Thoracic aorta (tissue), 2 donors: ENCODE measurements around the gene UBE2B. TPM values are rescaled to one million over a fixed set of nuclear protein-coding genes. Genes with fewer than 3 reads are reported as not detected.

ENCODE experiments used
- ATAC-seq: fragments of 150-250 bp; one replicate; pipeline ENCODE4 v1.8.0; 2017; ENCODE audit warnings: low read depth; ENCODE audit not compliant: insufficient number of reproducible peaks, low FRiP score
- DNase-seq: peaks from one replicate; pipeline ENCODE4 v3.0.0-alpha.2; 2020; ENCODE audit warnings: low spot score
- H3K27ac ChIP-seq, 2 donors: fragments of 200-600 bp; sonication (generic); 1 replicate in 1 of 2; 2 replicates in 1 of 2; pipeline ENCODE4 v1.5.1; 2016; ENCODE audit warnings: mild to moderate bottlenecking in 2 of 2, moderate library complexity in 2 of 2
- H3K27me3 ChIP-seq: fragments of 200-600 bp; sonication (generic); replicated peaks from 2 replicates; pipeline ENCODE4 v1.6.0; 2016; ENCODE audit warnings: mild to moderate bottlenecking; ENCODE audit not compliant: insufficient read depth
- H3K36me3 ChIP-seq: fragments of 200-600 bp; sonication (generic); one replicate; pipeline ENCODE4 v1.5.1; 2016
- H3K4me1 ChIP-seq, 2 donors: fragments of 200-600 bp; sonication (generic); 1 replicate in 1 of 2; 2 replicates in 1 of 2; pipeline versions ENCODE4 v1.5.1 to v1.6.0; 2016; ENCODE audit warnings: low read depth in 2 of 2, mild to moderate bottlenecking in 1 of 2; ENCODE audit not compliant: control insufficient read depth in 1 of 2
- H3K4me3 ChIP-seq: fragments of 200-600 bp; sonication (generic); 2 replicates; pipeline ENCODE4 v1.5.1; 2016; ENCODE audit warnings: mild to moderate bottlenecking
- H3K9me3 ChIP-seq: fragments of 200-600 bp; sonication (generic); 2 replicates; pipeline ENCODE4 v1.5.1; 2016
- total RNA-seq, 2 donors: library from RNA; depleted of rRNA; stranded (reverse); fragments of >200 nt; gene quantifications; one replicate each; pipeline versions ENCODE4 v1.1.0 to v1.2.3, GENCODE V29; 2016
- TF ChIP-seq, protein P1 (sequence below): fragments of 200-600 bp; sonication (generic); IDR thresholded peaks from one replicate; pipeline ENCODE4 v1.5.1; 2019; ENCODE audit warnings: antibody characterized with exemption

UBE2B gene
- total RNA-seq, 2 donors from 2014 or later, result 21.1 to 82.1 TPM

DNA sequence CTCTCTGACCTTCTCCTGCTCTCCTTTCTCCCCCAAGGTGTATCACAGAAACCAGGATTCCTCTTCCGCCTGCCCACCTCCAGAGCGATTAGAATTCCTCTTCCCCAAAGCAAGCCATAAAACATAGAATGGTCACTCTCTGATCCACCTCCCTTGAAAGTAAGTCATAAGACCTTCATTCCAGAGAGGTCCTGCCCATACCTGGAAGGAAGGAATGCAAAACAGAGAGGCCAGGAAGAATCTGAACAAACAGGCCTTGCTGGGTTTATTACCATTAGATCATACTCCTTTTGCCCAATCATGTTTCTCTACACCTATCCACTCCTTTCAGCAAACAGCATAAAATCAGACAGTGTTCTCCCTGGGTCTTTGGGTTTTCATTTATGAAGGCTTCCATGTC lies 25.4 kb upstream of the UBE2B start:
- TF ChIP-seq, protein P1, sequence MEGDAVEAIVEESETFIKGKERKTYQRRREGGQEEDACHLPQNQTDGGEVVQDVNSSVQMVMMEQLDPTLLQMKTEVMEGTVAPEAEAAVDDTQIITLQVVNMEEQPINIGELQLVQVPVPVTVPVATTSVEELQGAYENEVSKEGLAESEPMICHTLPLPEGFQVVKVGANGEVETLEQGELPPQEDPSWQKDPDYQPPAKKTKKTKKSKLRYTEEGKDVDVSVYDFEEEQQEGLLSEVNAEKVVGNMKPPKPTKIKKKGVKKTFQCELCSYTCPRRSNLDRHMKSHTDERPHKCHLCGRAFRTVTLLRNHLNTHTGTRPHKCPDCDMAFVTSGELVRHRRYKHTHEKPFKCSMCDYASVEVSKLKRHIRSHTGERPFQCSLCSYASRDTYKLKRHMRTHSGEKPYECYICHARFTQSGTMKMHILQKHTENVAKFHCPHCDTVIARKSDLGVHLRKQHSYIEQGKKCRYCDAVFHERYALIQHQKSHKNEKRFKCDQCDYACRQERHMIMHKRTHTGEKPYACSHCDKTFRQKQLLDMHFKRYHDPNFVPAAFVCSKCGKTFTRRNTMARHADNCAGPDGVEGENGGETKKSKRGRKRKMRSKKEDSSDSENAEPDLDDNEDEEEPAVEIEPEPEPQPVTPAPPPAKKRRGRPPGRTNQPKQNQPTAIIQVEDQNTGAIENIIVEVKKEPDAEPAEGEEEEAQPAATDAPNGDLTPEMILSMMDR, result no peak
- Histone ChIP-seq H3K4me3 (no peak overlapping the region), H3K4me1 (no peaks in the 10 kb centered on the region), H3K9me3 (no peaks in the 10 kb centered on the region), H3K27me3 (no peaks in the 10 kb centered on the region), H3K27ac (no peak overlapping the region), H3K36me3 (no peaks in the 10 kb centered on the region)
- ATAC-seq (no peak), DNase-seq (no peak)

DNA sequence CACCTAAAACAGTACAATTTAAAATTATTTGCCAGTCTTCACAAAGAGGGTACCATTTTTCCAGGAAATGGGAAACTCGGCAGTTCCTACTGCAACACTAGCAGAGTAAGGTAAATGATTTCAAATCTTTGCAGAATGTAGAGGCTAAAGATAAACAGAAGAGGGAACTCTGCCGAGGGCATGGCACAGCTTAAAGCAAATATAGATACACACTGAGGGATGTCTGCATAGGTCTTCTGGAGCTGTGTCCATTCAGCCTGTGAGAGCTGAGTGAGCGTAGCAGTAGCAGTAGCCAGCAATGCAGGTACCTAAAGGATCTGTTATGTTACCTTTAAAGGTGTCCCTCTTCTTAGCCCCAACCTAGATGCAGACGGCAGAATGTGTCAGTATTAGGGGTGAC lies 21.9 kb upstream of the UBE2B start:
- ATAC-seq, result no peak

DNA sequence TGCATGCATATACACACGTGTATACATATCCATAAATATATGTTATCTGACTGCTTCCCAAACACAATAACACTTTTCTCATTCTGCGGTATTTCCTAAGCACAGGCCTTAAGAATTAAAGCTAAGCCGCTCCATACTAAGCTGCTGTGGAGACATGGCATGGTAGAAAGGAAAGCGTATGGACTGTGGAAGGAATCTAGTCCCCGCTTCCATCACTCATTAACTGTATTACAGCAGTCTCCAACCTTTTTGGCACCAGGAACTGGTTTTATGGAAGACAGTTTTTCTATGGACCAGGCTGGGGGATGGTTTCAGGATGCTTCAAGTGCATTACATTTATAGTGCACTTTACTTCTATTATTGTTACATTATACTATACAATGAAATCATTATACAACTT lies 15.7 kb upstream of the UBE2B start:
- H3K4me1 ChIP-seq, result no peaks in the 10 kb centered on the region
- H3K27me3 ChIP-seq, result no peaks in the 10 kb centered on the region
- H3K9me3 ChIP-seq, result no peaks in the 10 kb centered on the region
- no peak overlapping the region for H3K4me3 ChIP-seq
- H3K27ac ChIP-seq, result no peak overlapping the region
- peaks cover 2% of the 10 kb centered on the region for H3K36me3 ChIP-seq
- DNase-seq, result no peak
- TF ChIP-seq, protein P1, result no peak
- no peak for ATAC-seq

More for the DNA sequence above, 21.9 kb upstream of the UBE2B start:
- no peaks in the 10 kb centered on the region for H3K27me3 ChIP-seq
- DNase-seq, result no peak
- no peaks in the 10 kb centered on the region for H3K36me3 ChIP-seq
- H3K27ac ChIP-seq, result no peak overlapping the region
- no peaks in the 10 kb centered on the region for H3K9me3 ChIP-seq
- no peak overlapping the region for H3K4me3 ChIP-seq
- no peaks in the 10 kb centered on the region for H3K4me1 ChIP-seq
- TF ChIP-seq, protein P1, result no peak

DNA sequence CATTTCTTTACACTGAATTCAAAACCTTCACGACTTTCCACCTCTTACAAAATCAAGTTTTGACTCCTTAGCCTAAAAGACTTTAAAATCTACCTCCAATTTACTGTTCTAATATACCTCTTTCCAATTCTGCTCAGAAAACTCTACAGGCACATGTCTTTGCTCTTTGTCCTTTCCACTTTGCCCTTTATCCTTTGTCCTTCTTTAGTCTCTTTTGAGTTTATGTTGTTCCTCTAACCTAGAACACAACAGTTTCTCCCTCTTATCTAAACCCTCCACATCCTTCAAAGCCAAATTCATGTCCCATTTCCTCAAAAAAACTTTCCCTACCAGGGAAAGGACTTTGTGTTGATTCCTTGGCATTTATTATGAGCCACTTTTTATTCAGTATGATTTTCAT lies 5.8 kb upstream of the UBE2B start:
- DNase-seq (no peak), ATAC-seq (no peak)

DNA sequence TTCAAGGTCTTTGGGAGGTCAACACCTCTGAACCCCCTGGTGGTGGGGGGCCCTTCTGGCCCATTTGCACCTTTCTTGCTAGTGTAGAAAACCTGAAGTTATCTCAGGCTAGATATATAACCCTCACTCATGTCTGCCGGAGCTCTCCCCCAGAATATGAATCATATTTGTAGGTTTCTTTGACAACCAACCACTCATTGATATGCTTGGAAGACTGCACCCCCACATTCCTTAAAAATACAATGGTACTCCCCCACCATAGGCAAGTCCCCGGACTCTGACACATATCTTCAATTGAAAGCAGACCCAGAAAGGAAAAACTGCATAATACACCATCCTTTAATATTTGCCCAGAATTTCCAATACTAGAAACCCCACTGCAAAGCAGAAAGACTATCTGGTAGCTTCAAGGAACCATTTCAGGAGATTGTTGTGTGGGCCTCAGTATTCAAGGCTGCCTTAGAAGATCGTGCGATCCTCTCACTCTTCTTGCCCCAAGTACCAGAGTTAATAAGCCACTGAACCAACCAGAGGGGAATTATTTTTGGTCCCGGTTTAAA lies 978 bp upstream of the UBE2B start:
- TF ChIP-seq, protein P1, result no peak
- H3K4me3 ChIP-seq, result peak overlapping the region; percentile 96
- H3K4me1 ChIP-seq, result peaks cover 26 to 40% of the 10 kb centered on the region in 2 donors
- H3K27ac ChIP-seq, result peak overlapping the region; percentile 98 to 99
- no peaks in the 10 kb centered on the region for H3K9me3 ChIP-seq
- no peaks in the 10 kb centered on the region for H3K36me3 ChIP-seq
- H3K27me3 ChIP-seq, result no peaks in the 10 kb centered on the region
- DNase-seq (no peak), ATAC-seq (peak; percentile 29)

More for the DNA sequence above, 5.8 kb upstream of the UBE2B start:
- H3K27ac ChIP-seq, result no peak overlapping the region
- no peak overlapping the region for H3K4me3 ChIP-seq
- TF ChIP-seq, protein P1, result no peak
- H3K9me3 ChIP-seq, result no peaks in the 10 kb centered on the region
- H3K4me1 ChIP-seq, result peaks cover 14 to 24% of the 10 kb centered on the region in 2 donors
- H3K36me3 ChIP-seq, result no peaks in the 10 kb centered on the region
- H3K27me3 ChIP-seq, result no peaks in the 10 kb centered on the region
